RWPE2 (cell line): ENCODE results near the gene KCNC1.
A peak's percentile ranks its signal among the peaks of the same experiment; 100 is the strongest.

Source experiments
- ATAC-seq: fragments of 200-7000 bp; cut with Tn5 transposase; 3 replicates; pipeline ENCODE4 v1.9.1; 2021; ENCODE audit warnings: low read depth
- DNase-seq: peaks from one replicate; pipeline ENCODE4 v3.0.0-alpha.2; 2020; ENCODE audit warnings: low spot score
- H3K27ac ChIP-seq: fragments of 450-650 bp; 2 replicates; pipeline ENCODE4 v1.5.1; 2017; ENCODE audit warnings: mild to moderate bottlenecking; ENCODE audit not compliant: poor library complexity, severe bottlenecking
- H3K27me3 ChIP-seq: fragments of 250-450 bp; sonication (Bioruptor Pico); 2 replicates; pipeline ENCODE4 v1.5.1; 2021; ENCODE audit warnings: mild to moderate bottlenecking, moderate library complexity; ENCODE audit not compliant: insufficient read depth, poor library complexity, severe bottlenecking
- H3K36me3 ChIP-seq: fragments of 250-450 bp; sonication (Bioruptor Pico); 2 replicates; pipeline ENCODE4 v1.5.1; 2020; ENCODE audit warnings: low read depth, mild to moderate bottlenecking, moderate library complexity
- H3K4me1 ChIP-seq: fragments of 250-450 bp; sonication (Bioruptor Pico); 2 replicates; pipeline ENCODE4 v1.5.1; 2021; ENCODE audit warnings: mild to moderate bottlenecking, moderate library complexity; ENCODE audit not compliant: insufficient read depth, poor library complexity, severe bottlenecking
- H3K4me3 ChIP-seq: fragments of 250-450 bp; sonication (Bioruptor Pico); 2 replicates; pipeline ENCODE4 v1.5.1; 2021; ENCODE audit warnings: mild to moderate bottlenecking, moderate library complexity; ENCODE audit not compliant: severe bottlenecking
- H3K9me3 ChIP-seq: fragments of 250-450 bp; sonication (Bioruptor Pico); 2 replicates; pipeline ENCODE4 v1.5.1; 2021; ENCODE audit warnings: mild to moderate bottlenecking, moderate library complexity; ENCODE audit not compliant: severe bottlenecking
- TF ChIP-seq, protein P1 (sequence below): fragments of 450-650 bp; IDR thresholded peaks from one replicate; pipeline ENCODE4 v1.5.1; 2017; ENCODE audit warnings: mild to moderate bottlenecking, moderate library complexity; ENCODE audit not compliant: poor library complexity, severe bottlenecking

The KCNC1 gene

DNA sequence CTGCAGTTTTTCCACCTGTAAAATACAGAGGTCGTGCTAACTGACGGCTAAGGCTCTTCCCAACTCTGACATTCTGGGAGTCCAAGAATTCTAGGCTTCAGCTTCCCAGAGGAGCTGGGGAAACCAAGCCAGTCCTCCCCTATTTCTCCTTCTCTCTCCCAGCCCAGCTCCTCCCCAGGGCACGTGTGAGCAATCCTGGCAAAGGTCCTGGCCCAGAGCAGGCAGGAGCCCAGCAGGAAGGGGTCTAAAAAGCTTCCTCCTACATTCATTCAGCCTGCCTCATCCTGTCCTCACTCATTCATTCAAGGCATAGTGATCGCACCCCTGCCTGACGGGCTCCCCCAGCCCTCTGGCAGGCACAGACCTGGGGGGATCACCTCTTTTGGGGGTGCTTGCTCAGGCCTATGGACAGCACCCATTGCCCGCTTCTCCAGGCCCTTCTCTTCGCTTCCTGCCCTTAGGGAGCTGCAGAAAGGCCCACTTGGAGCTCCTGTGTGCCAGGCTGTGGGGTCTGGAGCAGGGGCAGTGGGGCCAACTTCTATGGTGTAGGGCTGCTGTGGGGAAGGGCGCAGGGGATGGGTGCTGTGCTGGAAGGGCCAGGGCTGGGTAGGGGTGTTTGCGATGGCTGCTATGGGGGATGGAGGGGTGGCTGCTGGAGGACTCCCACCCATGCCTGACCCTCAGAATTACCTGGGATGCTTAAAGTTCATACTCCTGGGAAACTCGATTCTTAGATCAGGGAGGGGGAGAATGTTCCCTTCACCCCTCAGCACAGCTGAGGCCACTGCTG is 9.8 kb downstream of the KCNC1 start:
- peak; percentile 38; the same call in 1 of the 3 replicates for ATAC-seq
- DNase-seq = peak; percentile 42
- Histone ChIP-seq H3K27ac (no peak overlapping the region), H3K27me3 (peaks cover 3% of the 10 kb centered on the region), H3K9me3 (no peaks in the 10 kb centered on the region), H3K36me3 (no peaks in the 10 kb centered on the region), H3K4me3 (no peak overlapping the region), H3K4me1 (no peaks in the 10 kb centered on the region)
- TF ChIP-seq, protein P1, sequence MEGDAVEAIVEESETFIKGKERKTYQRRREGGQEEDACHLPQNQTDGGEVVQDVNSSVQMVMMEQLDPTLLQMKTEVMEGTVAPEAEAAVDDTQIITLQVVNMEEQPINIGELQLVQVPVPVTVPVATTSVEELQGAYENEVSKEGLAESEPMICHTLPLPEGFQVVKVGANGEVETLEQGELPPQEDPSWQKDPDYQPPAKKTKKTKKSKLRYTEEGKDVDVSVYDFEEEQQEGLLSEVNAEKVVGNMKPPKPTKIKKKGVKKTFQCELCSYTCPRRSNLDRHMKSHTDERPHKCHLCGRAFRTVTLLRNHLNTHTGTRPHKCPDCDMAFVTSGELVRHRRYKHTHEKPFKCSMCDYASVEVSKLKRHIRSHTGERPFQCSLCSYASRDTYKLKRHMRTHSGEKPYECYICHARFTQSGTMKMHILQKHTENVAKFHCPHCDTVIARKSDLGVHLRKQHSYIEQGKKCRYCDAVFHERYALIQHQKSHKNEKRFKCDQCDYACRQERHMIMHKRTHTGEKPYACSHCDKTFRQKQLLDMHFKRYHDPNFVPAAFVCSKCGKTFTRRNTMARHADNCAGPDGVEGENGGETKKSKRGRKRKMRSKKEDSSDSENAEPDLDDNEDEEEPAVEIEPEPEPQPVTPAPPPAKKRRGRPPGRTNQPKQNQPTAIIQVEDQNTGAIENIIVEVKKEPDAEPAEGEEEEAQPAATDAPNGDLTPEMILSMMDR = no peak

DNA sequence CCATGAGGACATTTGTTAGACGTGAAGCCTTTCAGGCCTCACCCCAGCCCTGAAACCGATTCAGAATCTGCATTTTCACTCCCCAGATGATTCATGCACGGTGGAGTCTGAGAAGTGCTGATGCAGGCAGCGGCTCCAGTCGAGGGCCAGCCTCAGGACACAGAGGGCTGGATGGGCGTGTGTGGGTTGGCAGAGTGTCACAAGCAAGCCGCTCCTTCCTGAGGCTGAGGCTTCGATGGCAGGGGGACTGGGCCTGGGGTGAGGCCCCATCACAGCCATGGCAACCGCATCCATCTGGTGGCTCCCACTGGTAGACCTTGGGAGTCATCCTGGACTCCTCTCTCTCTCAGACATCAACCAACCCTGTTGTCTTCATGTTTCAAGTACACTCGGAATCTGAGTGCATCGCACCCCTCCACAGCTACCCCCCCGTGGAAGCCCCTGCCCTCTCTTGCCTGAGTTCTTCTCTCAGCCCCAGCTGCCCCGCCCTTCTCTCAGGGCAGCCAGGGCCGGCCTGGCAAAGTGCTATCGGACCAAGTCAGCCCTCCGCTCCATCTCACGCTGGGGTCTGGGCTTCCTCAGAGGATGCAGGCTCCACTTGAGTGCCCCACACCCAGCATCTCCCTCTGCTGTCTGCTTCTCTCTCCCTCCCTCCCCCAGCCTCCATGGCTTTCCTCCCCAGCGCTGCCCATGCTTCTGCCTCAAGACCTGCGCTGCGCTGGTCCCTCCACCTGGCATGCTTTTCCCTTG is 10.6 kb downstream of the KCNC1 start:
- no peaks in the 10 kb centered on the region for H3K27me3 ChIP-seq
- no peaks in the 10 kb centered on the region for H3K9me3 ChIP-seq
- DNase-seq = peak; percentile 33
- ATAC-seq = no peak
- no peaks in the 10 kb centered on the region for H3K36me3 ChIP-seq
- TF ChIP-seq, protein P1 = no peak
- no peak overlapping the region for H3K4me3 ChIP-seq
- no peak overlapping the region for H3K27ac ChIP-seq
- H3K4me1 ChIP-seq = no peaks in the 10 kb centered on the region

DNA sequence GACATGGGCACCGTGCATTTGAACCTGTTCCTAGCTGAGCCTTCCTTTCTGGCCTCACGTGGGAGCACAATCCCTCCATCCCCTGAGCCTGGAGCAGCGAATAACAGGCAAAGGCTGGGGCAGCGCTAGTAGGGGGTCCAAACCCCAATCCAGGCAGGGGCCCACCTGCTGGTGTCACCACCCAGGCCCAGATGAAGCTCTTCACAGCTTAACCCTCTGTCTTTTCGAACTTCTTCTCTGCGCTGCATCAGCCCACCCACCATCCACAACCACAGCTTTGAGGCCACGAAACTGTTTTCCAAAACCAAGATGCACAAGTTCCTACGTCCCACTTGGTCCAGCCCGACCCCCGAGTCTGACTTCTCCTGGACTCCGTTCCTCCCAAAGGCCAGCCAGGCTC is 11.5 kb downstream of the KCNC1 start:
- no peaks in the 10 kb centered on the region for H3K4me1 ChIP-seq
- H3K9me3 ChIP-seq = no peaks in the 10 kb centered on the region
- H3K27ac ChIP-seq = no peak overlapping the region
- DNase-seq (no peak), ATAC-seq (no peak)
- H3K27me3 ChIP-seq = no peaks in the 10 kb centered on the region
- no peak overlapping the region for H3K4me3 ChIP-seq
- no peaks in the 10 kb centered on the region for H3K36me3 ChIP-seq
- TF ChIP-seq, protein P1 = no peak

DNA sequence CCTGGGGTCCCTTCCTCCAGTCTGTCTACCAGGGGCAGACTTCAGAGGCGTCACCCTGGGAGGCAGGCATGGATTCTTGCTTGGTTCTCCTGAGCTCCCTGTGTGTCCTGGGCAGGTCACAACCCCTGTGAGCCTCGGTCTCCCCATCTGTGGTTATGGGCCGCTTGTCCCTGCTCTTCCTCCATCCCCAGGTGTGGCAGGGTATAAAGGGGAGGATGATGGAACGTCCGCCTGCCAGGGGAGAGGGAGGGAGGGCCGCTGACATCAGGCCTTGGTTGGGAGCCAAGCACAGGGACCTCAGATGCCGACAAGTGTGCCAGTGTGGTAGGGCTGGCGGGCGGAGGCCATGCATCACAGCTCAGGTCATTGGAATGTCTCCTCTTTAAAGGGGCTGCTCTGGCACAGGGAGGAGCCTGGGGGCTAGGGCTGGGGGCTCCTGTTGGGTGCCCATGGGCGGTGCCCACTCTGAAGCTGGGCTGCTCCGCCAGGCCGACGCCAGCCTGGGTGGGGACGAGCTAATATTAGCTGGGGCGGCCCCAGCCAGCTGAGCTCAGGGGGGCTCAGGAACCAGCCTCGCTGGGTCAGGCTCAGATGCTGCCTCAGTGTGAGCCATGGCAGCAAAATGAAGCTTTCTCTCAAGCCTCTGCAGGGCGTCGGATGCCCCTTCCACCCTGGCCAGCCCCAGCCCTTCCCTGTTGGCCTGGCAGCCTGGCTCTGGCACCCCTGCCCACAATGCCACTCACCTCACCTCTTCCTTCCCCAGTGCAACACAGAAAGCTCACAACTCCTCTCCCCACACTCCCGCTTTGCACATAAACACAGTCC is 12.8 kb downstream of the KCNC1 start:
- ATAC-seq (no peak), DNase-seq (no peak)
- no peaks in the 10 kb centered on the region for H3K4me1 ChIP-seq
- H3K27me3 ChIP-seq = no peaks in the 10 kb centered on the region
- no peak overlapping the region for H3K4me3 ChIP-seq
- no peaks in the 10 kb centered on the region for H3K9me3 ChIP-seq
- H3K36me3 ChIP-seq = no peaks in the 10 kb centered on the region
- no peak overlapping the region for H3K27ac ChIP-seq
- TF ChIP-seq, protein P1 = no peak
